ENCODE data around the gene EWSR1.
"Not testable (repeated sequence)": the region's sequence is repeated elsewhere in the genome, so short reads cannot be mapped to it uniquely, and the experiment has no call there.

Gene EWSR1

GRCh38 chr22:29267858-29268510, at the start of gene EWSR1, which contains the start of gene RHBDD3:
Gene EWSR1 (plus strand): TSS chr22:29268268. CDS start chr22:29268337, 69 bp downstream.
Gene RHBDD3 (minus strand): TSS chr22:29267981. CDS start chr22:29265626, 2,355 bp downstream.
- Mint-ChIP-seq H3K9me3 (no peaks in the 10 kb centered on the region), H3K27ac (ENCODE audit: low read depth) (peak within 1 kb of the TSS; percentile 99), H3K36me3 (ENCODE audit: insufficient read depth) (peaks cover 39% of the 10 kb centered on the region), H3K27me3 (no peaks in the 10 kb centered on the region), H3K4me3 (peak within 1 kb of the TSS; percentile 94), H3K4me1 (peaks cover 61% of the 10 kb centered on the region)
- ATAC-seq (replicated peaks; ENCODE audit: extremely low read depth, poor library complexity, severe bottlenecking) = peak; percentile 93
- peak; percentile 96 to 98 for DNase-seq (ENCODE audit: low spot score in 2 of 2)

DNA sequence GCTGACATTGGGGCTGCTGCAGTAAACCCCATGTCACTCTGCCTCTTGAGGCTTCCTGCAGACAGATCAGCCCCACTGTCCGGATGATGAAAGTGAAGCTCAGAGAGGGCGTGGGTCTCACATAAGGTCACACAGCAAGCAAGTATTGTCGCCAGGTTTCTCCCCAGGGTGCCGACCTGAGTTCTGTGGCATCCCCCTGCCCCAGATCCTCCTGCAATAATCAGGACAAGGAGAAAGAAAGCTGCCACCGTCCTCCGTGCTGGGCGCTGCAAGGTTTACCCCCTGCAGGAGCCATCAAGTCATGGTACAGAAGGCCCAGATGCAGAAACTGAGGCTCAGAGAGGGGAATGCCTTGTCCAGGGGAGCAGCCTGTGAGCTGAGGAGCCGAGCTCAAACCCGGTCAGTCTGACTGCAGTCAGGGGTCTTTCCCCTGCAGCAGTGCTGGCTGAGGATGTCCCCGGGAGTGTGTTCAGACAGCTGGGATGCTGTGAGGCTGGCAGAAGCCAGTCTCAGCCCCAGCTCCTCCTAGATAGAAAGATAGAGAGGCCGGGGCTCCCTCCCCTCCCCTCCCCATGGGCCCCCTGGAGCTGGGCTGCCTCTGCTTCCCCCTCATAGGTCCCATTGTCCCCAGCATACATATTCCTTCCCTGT, 49.2 kb upstream of the EWSR1 start:
- Mint-ChIP-seq H3K4me1 (no peaks in the 10 kb centered on the region), H3K36me3 (ENCODE audit: insufficient read depth) (no peaks in the 10 kb centered on the region), H3K27ac (ENCODE audit: low read depth) (no peak overlapping the region), H3K27me3 (no peaks in the 10 kb centered on the region), H3K9me3 (no peaks in the 10 kb centered on the region), H3K4me3 (no peak overlapping the region)
- ATAC-seq (replicated peaks; ENCODE audit: extremely low read depth, poor library complexity, severe bottlenecking) (no peak), DNase-seq (ENCODE audit: low spot score in 2 of 2) (no peak)

DNA sequence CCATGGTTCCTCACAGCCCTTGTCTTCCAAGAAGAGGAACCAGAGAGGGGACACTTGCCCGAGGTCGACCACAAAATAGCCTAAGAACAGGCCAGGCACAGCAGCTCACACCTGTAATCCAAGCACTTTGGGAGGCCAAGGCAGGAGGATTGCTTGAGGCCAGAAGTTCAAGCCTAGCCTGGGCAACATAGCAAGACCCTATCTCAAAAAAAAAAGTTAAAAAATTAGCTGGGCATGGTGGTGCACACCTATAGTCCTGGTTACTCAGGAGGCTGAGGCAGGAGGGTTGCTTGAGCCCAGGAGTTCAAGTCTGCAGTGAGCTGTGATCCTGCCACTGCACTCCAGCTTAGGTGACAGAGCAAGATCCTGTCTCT, 48.7 kb upstream of the EWSR1 start:
- DNase-seq (ENCODE audit: low spot score in 2 of 2); H3K27ac Mint-ChIP-seq (ENCODE audit: low read depth); H3K4me3 Mint-ChIP-seq; H3K9me3 Mint-ChIP-seq; ATAC-seq (replicated peaks; ENCODE audit: extremely low read depth, poor library complexity, severe bottlenecking); H3K4me1 Mint-ChIP-seq; H3K36me3 Mint-ChIP-seq (ENCODE audit: insufficient read depth); H3K27me3 Mint-ChIP-seq: not testable (repeated sequence)

DNA sequence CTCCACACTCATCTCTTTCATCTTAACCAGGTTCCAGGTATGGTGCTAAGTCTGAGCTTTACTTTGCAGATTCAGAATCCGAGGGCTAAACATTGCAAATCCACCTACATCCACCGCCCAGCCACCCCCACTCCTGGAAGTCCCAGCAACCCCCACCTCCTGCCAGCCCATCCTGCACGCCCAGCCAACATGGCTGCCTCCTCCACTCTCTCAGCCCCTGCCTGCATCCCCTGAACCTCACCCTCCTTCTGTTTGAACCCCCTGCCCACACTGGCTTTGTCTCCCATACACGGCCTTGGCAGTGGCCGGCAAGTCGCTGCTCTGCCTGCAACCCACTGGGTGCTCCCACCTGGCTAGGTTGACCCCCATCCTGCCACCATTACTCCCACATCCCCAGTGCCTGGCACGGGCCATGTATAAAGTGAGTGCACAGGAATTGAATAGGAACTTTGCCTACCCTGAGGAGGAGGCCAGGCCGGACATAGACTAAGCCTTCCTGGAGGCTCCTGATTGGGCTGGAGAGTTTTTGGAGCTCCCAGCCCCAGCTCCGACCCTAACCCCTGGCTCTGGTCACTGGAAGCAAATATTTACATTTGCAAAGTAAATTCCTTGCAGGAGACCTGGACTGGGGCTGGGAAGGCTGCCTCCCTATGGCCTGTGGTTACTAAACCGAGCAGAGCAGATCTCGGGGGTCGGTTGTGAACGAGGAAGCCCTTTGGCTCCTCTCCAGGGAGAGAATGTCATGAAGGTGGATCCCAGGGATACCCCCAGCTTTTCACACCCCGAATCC, 48.0 kb upstream of the EWSR1 start:
- DNase-seq (ENCODE audit: low spot score in 2 of 2) = no peak
- Mint-ChIP-seq H3K27me3 (no peaks in the 10 kb centered on the region), H3K36me3 (ENCODE audit: insufficient read depth) (no peaks in the 10 kb centered on the region), H3K4me3 (no peak overlapping the region), H3K9me3 (no peaks in the 10 kb centered on the region), H3K27ac (ENCODE audit: low read depth) (no peak overlapping the region), H3K4me1 (no peaks in the 10 kb centered on the region)
- no peak for ATAC-seq (replicated peaks; ENCODE audit: extremely low read depth, poor library complexity, severe bottlenecking)

DNA sequence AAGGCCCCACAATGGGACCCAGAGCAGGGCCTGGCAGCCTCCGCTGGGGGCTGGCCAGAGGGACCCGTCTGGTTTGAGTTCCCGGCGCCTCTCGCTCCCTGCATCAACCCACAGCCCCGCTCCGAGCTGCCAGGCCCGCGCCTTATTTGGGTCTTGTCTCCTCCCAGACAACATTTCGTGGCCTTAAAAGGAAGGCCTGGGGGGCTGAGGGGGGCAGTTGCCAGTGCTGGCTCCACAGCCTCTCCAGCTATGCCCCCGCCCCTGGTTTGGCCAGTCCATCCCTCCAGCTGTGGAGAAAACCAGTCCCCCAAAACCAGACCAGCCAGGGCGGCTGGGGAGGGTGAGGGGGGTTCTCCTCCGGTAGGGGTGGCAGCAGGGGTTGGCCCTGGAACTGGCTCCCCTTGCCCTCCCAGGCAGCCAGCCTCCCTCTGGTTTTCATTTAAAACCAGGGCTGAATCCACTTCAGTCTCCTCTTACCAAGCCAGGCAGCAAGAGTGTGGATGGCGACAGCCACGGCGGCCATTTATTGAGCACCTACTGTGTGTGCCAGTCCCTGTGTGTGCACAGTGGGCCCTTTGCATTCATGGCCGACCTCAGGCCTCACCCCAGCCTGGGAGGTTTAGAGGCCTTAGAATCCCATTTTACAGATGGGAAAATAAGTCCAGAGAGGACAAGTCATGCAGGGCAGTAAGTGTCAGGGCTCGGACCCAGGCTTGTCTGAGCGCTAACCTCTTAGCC, 43.8 kb upstream of the EWSR1 start:
- H3K36me3 Mint-ChIP-seq (ENCODE audit: insufficient read depth) = no peaks in the 10 kb centered on the region
- H3K4me3 Mint-ChIP-seq = no peak overlapping the region
- no peaks in the 10 kb centered on the region for H3K9me3 Mint-ChIP-seq
- no peaks in the 10 kb centered on the region for H3K4me1 Mint-ChIP-seq
- H3K27ac Mint-ChIP-seq (ENCODE audit: low read depth) = no peak overlapping the region
- H3K27me3 Mint-ChIP-seq = peaks cover 8% of the 10 kb centered on the region
- DNase-seq (ENCODE audit: low spot score in 2 of 2) = no peak
- no peak for ATAC-seq (replicated peaks; ENCODE audit: extremely low read depth, poor library complexity, severe bottlenecking)

- DNase-seq (ENCODE audit: low spot score in 2 of 2) (no peak), ATAC-seq (replicated peaks; ENCODE audit: extremely low read depth, poor library complexity, severe bottlenecking) (no peak)
- no peak overlapping the region for H3K4me3 Mint-ChIP-seq
- no peak overlapping the region for H3K27ac Mint-ChIP-seq (ENCODE audit: low read depth)
- H3K36me3 Mint-ChIP-seq (ENCODE audit: insufficient read depth) = no peaks in the 10 kb centered on the region
- no peaks in the 10 kb centered on the region for H3K9me3 Mint-ChIP-seq
- no peaks in the 10 kb centered on the region for H3K4me1 Mint-ChIP-seq
- peaks cover 8% of the 10 kb centered on the region for H3K27me3 Mint-ChIP-seq
Observed at GRCh38 chr22:29224859-29225410, 43.1 kb upstream of the EWSR1 start.

DNA sequence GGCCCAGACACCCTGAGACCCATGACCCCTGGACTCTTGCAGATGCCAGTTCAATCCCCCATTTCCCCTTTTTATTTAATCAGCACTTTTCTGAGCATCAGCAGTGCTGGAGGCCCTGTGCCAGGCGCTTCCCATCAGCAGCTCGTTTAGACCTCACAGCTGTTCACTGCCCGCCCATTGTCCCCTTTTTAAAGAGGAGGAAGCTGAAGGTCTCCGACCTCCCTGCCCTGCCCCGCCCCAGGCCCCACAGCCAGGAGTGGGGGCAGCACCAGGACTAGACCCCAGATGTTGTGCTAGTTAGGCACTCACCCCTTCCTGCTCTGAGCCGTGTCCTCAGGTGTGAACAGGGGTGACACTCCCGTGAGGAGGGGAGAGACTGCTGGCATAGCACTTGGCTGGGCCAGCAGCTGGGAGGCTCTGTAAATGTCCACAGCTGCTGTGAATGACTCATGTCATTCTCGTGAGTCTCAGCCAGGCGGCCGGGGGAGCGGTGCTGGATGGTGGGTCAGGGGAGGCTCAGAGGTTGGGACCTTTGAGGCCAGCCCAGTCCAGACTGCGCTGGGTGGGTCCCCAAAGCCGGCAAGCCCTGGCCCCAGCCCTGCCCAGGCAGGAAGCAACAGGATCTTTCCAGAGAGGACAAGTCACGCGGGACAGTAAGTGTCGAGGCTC, 42.5 kb upstream of the EWSR1 start:
- no peak overlapping the region for H3K27ac Mint-ChIP-seq (ENCODE audit: low read depth)
- H3K9me3 Mint-ChIP-seq = no peaks in the 10 kb centered on the region
- no peak overlapping the region for H3K4me3 Mint-ChIP-seq
- H3K4me1 Mint-ChIP-seq = no peaks in the 10 kb centered on the region
- H3K27me3 Mint-ChIP-seq = peaks cover 8% of the 10 kb centered on the region
- no peaks in the 10 kb centered on the region for H3K36me3 Mint-ChIP-seq (ENCODE audit: insufficient read depth)
- no peak for DNase-seq (ENCODE audit: low spot score in 2 of 2)
- ATAC-seq (replicated peaks; ENCODE audit: extremely low read depth, poor library complexity, severe bottlenecking) = no peak

GRCh38 chr22:29226351-29226981, 41.6 kb upstream of the EWSR1 start:
- DNase-seq (ENCODE audit: low spot score in 2 of 2) (no peak), ATAC-seq (replicated peaks; ENCODE audit: extremely low read depth, poor library complexity, severe bottlenecking) (no peak)
- H3K27ac Mint-ChIP-seq (ENCODE audit: low read depth) = no peak overlapping the region
- H3K4me1 Mint-ChIP-seq = no peaks in the 10 kb centered on the region
- H3K27me3 Mint-ChIP-seq = peaks cover 8% of the 10 kb centered on the region
- H3K36me3 Mint-ChIP-seq (ENCODE audit: insufficient read depth) = no peaks in the 10 kb centered on the region
- H3K9me3 Mint-ChIP-seq = no peaks in the 10 kb centered on the region
- no peak overlapping the region for H3K4me3 Mint-ChIP-seq

DNA sequence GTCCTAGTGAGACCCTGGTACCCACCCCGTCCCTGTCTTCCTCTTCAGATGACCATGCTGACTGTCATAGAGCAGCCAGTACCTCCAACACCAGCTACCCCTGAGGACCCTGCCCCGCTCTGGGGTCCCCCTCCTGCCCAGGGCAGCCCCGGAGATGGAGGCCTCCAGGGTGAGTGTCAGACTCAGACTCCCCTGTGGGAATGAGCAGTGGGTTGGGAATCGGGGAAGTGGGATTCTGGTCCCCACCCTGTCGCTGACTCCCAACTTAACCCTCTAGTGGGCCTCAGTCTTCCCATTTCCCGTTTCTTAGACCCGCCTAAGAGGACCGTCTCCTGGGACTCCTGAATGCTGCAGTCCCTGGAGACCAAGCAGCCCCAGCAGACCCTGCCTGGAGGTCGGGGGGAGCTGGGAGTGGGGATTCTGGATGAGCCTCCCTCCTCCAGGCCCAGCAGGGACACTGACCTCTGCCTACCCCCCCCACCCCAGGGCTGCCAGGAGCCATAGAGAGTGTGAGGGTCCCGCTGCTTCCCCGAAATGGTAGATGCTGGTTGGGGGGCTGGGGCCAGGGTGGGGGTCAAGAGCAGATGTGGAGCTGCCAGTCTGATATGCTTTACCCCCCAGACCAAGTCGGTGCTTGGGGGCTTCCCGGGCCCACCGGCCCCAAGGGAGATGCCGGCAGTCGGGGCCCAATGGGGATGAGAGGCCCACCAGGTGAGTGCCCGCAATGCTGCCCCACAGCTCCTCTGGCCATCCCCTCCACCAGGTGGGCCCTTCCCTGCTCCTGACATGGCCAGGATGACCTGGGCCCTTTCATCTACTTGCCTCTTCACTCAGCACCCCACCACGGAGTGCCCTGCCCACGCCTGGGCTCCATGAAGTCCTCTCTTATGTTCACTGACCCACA, 36.8 kb upstream of the EWSR1 start:
- no peak overlapping the region for H3K4me3 Mint-ChIP-seq
- H3K36me3 Mint-ChIP-seq (ENCODE audit: insufficient read depth) = peaks cover 1% of the 10 kb centered on the region
- H3K27me3 Mint-ChIP-seq = peaks cover 8% of the 10 kb centered on the region
- H3K9me3 Mint-ChIP-seq = peaks cover 6% of the 10 kb centered on the region
- no peak overlapping the region for H3K27ac Mint-ChIP-seq (ENCODE audit: low read depth)
- DNase-seq (ENCODE audit: low spot score in 2 of 2) (no peak), ATAC-seq (replicated peaks; ENCODE audit: extremely low read depth, poor library complexity, severe bottlenecking) (no peak)
- H3K4me1 Mint-ChIP-seq = no peaks in the 10 kb centered on the region

- Mint-ChIP-seq H3K27ac (ENCODE audit: low read depth) (no peak overlapping the region), H3K36me3 (ENCODE audit: insufficient read depth) (peaks cover 1% of the 10 kb centered on the region), H3K9me3 (peaks cover 6% of the 10 kb centered on the region), H3K4me3 (no peak overlapping the region), H3K27me3 (no peaks in the 10 kb centered on the region), H3K4me1 (no peaks in the 10 kb centered on the region)
- ATAC-seq (replicated peaks; ENCODE audit: extremely low read depth, poor library complexity, severe bottlenecking) = no peak
- no peak for DNase-seq (ENCODE audit: low spot score in 2 of 2)
Observed at GRCh38 chr22:29231971-29232959, 35.8 kb upstream of the EWSR1 start.
